Measurements from ENCODE around the gene CDC6. TPM values are rescaled to one million over a fixed set of nuclear protein-coding genes. Genes with fewer than 3 reads are reported as not detected.
A peak's percentile ranks its signal among the peaks of the same experiment; 100 is the strongest.

The CDC6 gene
- total RNA-seq, 6 experiments from 2014 or later = 16.9 to 36.0 (median 31.5) TPM

DNA sequence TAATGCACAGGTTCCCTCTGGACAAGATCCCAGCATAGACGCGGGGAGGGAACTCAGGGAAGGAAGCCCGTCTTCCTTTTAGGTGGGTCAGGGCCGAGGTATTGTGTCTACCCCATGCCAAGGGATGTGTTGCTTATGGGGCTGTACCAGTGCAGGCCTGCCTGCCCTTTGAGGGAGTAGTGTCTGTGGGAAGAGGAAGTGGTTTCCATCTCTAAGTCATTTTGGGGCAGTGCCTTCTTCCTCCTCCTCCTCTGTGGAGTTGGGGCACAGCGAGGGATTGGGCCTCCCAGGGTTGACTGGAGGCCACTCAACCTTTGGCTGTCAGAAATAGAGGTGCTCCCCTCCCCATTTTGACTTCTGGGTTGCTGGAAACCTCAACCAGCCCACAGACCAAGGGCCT is 50.4 kb downstream of the CDC6 start:
- Mint-ChIP-seq H3K36me3 (ENCODE audit: low read depth) (0 out of 2 replicates have a peak, but pooled peaks cover 4% of the 10 kb centered on the region), H3K9me3 (no peaks in the 10 kb centered on the region), H3K27ac (no peak overlapping the region)

DNA sequence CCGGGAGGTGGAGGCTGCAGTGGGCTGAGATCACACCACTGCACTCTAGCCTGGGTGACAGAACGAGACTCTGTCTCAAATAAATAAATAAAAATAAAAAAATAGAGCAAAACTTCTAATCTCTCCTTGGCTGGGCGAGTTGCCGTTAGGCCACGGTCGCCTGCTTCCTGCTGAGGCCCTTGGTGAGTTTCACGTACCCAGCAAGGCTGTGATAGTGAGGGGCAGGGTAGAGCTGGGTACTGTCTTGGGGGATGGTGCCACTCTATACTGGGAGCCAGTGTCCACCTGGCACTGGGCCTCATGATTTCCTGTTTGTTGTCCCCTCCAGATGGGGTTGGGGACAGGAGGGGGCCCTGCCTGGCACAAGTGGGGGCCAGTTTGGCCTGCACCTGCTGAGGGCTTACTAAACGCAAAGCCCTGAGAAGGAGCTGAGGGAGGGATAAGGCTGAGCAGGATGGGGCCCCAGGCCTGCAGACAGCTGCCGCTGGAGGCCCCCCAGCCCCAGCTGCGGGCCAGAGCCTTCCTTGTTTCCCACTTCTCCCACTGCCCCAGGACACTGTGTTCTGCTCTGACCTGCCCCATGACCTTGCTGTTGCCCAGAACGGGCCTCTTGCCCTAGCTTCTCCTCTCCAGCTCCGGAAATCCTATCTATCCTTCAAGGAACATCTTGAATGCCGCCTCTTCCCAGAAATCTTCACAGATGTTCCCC is 51.4 kb downstream of the CDC6 start:
- Mint-ChIP-seq H3K36me3 (ENCODE audit: low read depth) (0 out of 2 replicates have a peak, but pooled peaks cover 5% of the 10 kb centered on the region), H3K9me3 (no peaks in the 10 kb centered on the region), H3K4me3 (no peak overlapping the region), H3K27ac (no peak overlapping the region), H3K27me3 (ENCODE audit: insufficient read depth) (peaks cover 3% of the 10 kb centered on the region), H3K4me1 (ENCODE audit: low read depth) (peaks cover 60% of the 10 kb centered on the region)
- TF ChIP-seq, protein P1, sequence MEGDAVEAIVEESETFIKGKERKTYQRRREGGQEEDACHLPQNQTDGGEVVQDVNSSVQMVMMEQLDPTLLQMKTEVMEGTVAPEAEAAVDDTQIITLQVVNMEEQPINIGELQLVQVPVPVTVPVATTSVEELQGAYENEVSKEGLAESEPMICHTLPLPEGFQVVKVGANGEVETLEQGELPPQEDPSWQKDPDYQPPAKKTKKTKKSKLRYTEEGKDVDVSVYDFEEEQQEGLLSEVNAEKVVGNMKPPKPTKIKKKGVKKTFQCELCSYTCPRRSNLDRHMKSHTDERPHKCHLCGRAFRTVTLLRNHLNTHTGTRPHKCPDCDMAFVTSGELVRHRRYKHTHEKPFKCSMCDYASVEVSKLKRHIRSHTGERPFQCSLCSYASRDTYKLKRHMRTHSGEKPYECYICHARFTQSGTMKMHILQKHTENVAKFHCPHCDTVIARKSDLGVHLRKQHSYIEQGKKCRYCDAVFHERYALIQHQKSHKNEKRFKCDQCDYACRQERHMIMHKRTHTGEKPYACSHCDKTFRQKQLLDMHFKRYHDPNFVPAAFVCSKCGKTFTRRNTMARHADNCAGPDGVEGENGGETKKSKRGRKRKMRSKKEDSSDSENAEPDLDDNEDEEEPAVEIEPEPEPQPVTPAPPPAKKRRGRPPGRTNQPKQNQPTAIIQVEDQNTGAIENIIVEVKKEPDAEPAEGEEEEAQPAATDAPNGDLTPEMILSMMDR (IDR thresholded peaks at IDR 0.05) = no peak
- DNase-seq = no peak

More for the DNA sequence above, 50.4 kb downstream of the CDC6 start:
- no peak for DNase-seq
- Mint-ChIP-seq H3K4me1 (ENCODE audit: low read depth) (peaks cover 52% of the 10 kb centered on the region), H3K4me3 (no peak overlapping the region), H3K27me3 (ENCODE audit: insufficient read depth) (peaks cover 3% of the 10 kb centered on the region)
- TF ChIP-seq, protein P1 (IDR thresholded peaks at IDR 0.05) = no peak

DNA sequence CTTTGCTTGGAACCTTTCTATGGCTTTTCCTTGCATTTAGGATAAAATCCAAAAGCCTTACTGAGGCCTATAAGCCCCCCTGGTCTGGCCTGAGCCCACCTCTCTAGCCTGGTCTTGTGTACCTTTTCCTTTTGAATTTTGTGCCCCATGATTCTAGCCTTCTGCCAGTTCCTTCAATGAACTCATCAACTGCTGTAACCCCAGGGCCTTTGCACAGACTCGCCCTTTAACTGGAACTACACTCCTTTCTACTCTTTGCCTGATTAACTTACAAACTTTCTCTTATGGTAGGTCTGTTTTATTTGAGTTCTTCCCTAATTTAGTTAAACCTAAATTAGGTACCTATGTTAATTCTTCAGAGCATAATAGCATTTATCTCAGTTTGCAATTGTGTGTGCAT is 52.6 kb downstream of the CDC6 start:
- peaks cover 58% of the 10 kb centered on the region for H3K4me1 Mint-ChIP-seq (ENCODE audit: low read depth)
- DNase-seq = no peak
- H3K36me3 Mint-ChIP-seq (ENCODE audit: low read depth) = 0 out of 2 replicates have a peak, but pooled peaks cover 5% of the 10 kb centered on the region
- H3K27me3 Mint-ChIP-seq (ENCODE audit: insufficient read depth) = peaks cover 3% of the 10 kb centered on the region; the same call in 1 of the 2 replicates
- TF ChIP-seq, protein P1 (IDR thresholded peaks at IDR 0.05) = no peak
- H3K27ac Mint-ChIP-seq = peak overlapping the region; percentile 52; the same call in 1 of the 2 replicates
- no peak overlapping the region; the same call in 1 of the 2 replicates for H3K4me3 Mint-ChIP-seq
- no peaks in the 10 kb centered on the region for H3K9me3 Mint-ChIP-seq

DNA sequence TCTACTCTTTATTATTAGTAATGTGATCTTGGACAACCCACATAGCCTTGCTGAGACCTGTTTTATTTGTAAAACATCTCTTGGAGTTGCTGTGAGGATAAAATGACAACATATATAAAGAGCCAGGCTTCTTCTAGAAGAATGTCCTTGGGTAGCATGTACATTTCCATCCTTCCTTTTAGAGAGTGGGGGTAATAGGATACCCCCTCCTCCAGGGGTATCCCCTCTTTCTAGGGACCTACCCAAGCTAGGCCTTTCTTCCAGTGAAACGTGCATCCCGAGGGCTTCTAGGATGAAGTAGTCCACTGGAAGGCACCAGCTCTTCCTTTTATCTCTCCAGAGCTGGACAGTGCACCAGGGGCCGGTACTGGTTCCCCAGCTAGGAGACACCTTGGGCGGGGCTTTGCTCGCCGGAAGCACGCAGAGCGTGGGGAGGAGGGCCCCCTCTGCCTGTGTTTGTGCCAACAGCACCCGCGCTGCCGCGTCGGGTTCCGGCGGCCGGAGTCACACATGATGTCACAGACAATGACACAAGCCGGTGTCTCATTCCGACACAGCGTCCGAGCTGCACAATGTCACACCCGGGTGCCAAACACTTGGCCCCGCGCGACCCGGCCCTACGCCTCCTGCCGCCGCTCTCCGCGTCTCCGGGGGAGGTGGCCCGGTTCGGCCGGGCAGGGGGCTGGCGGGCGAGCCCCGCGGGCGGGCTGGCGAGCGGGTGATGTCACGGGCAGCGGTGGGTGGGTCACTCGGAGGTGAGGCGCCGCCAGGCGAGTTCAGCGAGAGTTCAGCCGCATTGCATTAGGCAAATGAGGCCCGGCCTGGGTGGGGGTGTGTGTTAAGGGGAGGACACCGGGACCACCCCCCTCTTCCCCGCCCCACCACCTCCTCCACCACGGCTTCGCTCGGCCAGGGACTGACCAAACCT is 53.5 kb downstream of the CDC6 start:
- peak; percentile 89 for DNase-seq
- H3K27me3 Mint-ChIP-seq (ENCODE audit: insufficient read depth) = peaks cover 5% of the 10 kb centered on the region; the same call in 1 of the 2 replicates
- peaks cover 62% of the 10 kb centered on the region for H3K4me1 Mint-ChIP-seq (ENCODE audit: low read depth)
- no peaks in the 10 kb centered on the region for H3K9me3 Mint-ChIP-seq
- H3K36me3 Mint-ChIP-seq (ENCODE audit: low read depth) = 0 out of 2 replicates have a peak, but pooled peaks cover 5% of the 10 kb centered on the region
- TF ChIP-seq, protein P1 (IDR thresholded peaks at IDR 0.05) = peak; percentile 66
- peak overlapping the region; percentile 89 for H3K27ac Mint-ChIP-seq
- H3K4me3 Mint-ChIP-seq = peak overlapping the region; percentile 93

DNA sequence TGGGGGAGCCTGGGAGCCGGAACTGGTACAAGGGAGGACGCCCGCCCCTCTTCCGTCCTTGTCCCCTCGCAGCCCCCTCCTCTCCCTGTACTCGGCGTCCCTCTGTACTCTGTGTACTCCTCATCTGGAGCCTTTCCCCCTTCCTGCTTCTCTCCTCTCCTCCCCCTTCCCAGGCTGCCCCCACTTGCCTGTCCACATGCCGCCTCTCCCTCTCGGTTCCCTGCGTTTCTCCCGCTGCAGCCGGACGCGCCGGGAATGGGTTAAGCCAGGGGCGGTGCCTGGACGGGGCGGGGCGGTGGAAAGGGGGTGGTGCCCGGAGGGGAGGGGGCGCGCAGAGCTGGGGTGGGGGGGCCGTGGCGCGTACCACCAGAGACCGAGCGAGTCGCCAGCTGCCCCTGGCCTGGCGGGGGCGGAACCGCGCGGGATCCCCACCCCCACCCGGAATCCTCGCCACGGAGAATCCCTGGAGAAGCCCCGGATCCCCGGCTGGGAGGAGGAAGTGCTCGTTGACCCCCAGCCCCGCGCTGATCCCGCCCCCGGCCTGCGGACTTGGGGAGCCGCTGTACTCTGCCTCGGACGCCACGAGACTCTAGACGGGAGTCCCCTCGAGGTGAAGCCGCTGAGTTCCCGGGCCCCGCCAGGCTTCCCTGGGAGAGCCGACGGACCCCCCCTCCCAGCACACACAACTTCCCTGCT is 54.3 kb downstream of the CDC6 start:
- 0 out of 2 replicates have a peak, but pooled peaks cover 5% of the 10 kb centered on the region for H3K36me3 Mint-ChIP-seq (ENCODE audit: low read depth)
- H3K27ac Mint-ChIP-seq = peak overlapping the region; percentile 89
- H3K4me3 Mint-ChIP-seq = peak overlapping the region; percentile 93
- no peaks in the 10 kb centered on the region for H3K9me3 Mint-ChIP-seq
- peaks cover 6% of the 10 kb centered on the region for H3K27me3 Mint-ChIP-seq (ENCODE audit: insufficient read depth)
- peaks cover 67% of the 10 kb centered on the region for H3K4me1 Mint-ChIP-seq (ENCODE audit: low read depth)
- peak; percentile 47 for DNase-seq
- TF ChIP-seq, protein P1 (IDR thresholded peaks at IDR 0.05) = no peak
